Left lung (tissue), 10 donors: ENCODE measurements around the gene SVBP. TPM values are rescaled to one million over a fixed set of nuclear protein-coding genes. Genes with fewer than 3 reads are reported as not detected.
A peak's percentile ranks its signal among the peaks of the same experiment; 100 is the strongest.

Experiments used
- ATAC-seq: fragments of 200-7000 bp; cut with Tn5 transposase; one replicate; pipeline ENCODE4 v1.9.1; 2020; ENCODE audit warnings: moderate library complexity
- DNase-seq, 4 donors: peaks; one replicate each; pipeline ENCODE4 v3.0.0-alpha.2; 2013 to 2020
- H3K27ac ChIP-seq, 2 donors: fragments of 200-600 bp; sonication (generic) in 1 of 2; one replicate each; pipeline versions ENCODE4 v1.5.0 to v1.8.0; 2020 to 2021
- H3K27me3 ChIP-seq, 2 donors: fragments of 200-600 bp; sonication (generic) in 1 of 2; one replicate each; pipeline versions ENCODE4 v1.5.0 to v1.8.0; 2020 to 2021
- H3K36me3 ChIP-seq, 2 donors: fragments of 200-600 bp; sonication (generic) in 1 of 2; one replicate each; pipeline versions ENCODE4 v1.5.0 to v1.8.0; 2020 to 2021
- H3K4me1 ChIP-seq, 2 donors: fragments of 200-600 bp; one replicate each; pipeline ENCODE4 v1.8.0; 2021
- H3K4me3 ChIP-seq, 2 donors: fragments of 200-600 bp; sonication (generic) in 1 of 2; one replicate each; pipeline versions ENCODE4 v1.5.0 to v1.8.0; 2020 to 2021; ENCODE audit warnings: mild to moderate bottlenecking in 1 of 2
- H3K9me3 ChIP-seq, 2 donors: fragments of 200-600 bp; sonication (generic) in 1 of 2; one replicate each; pipeline versions ENCODE4 v1.5.0 to v1.8.0; 2020 to 2021
- CTCF ChIP-seq, 2 donors: fragments of 200-600 bp; sonication (generic) in 1 of 2; IDR thresholded peaks; one replicate each; pipeline versions ENCODE4 v1.5.0 to v1.8.0; 2021; ENCODE audit warnings: antibody characterized with exemption in 2 of 2
- intact Hi-C, 2 donors: fragments of 100-400 bp; cut with DNase I; formaldehyde crosslinking; loops; one replicate each; pipeline versions ENCODE4 v1.11.2 to v1.14.2; 2022
- polyA plus RNA-seq, 6 donors: library from polyadenylated mRNA; unstranded; fragments of 120-200 nt; gene quantifications; one replicate each; pipeline ENCODE4 v1.2.1, GENCODE V29; 2013; ENCODE audit not compliant: insufficient read length in 6 of 6
- total RNA-seq, 2 donors: library from RNA; stranded (reverse); fragmentation: NEBNext Ultra II Directional; extraction: Animal tissue kit (Norgen Biotek cat#: 25700); gene quantifications; one replicate each; pipeline ENCODE4 v1.2.1, GENCODE V29; 2021
- donor health status: DM: no; HTN: yes; CAD: no.
- donor health status: DM: no; HTN: no; CAD: no.

SVBP gene
- total and polyA plus RNA-seq, 8 donors, result 15.7 to 72.2 (median 67.7) TPM

GRCh38 chr1:42806593-42806992 lies 10.6 kb downstream of the SVBP start:
- H3K4me1 ChIP-seq, result no peaks in the 10 kb centered on the region
- peaks cover 0 to 4% of the 10 kb centered on the region in 2 donors for H3K36me3 ChIP-seq
- ATAC-seq, result no peak
- DNase-seq, result no peak
- intact Hi-C loops, result no loop called here
- H3K4me3 ChIP-seq, result no peak overlapping the region
- H3K27me3 ChIP-seq, result no peaks in the 10 kb centered on the region
- TF ChIP-seq CTCF (IDR thresholded peaks at IDR 0.05), result no peak
- H3K27ac ChIP-seq, result no peak overlapping the region
- H3K9me3 ChIP-seq, result no peaks in the 10 kb centered on the region

- Histone ChIP-seq H3K27ac (no peak overlapping the region), H3K4me3 (no peak overlapping the region), H3K9me3 (no peaks in the 10 kb centered on the region), H3K36me3 (peaks cover 0 to 4% of the 10 kb centered on the region in 2 donors), H3K4me1 (no peaks in the 10 kb centered on the region), H3K27me3 (no peaks in the 10 kb centered on the region)
- intact Hi-C loops, result no loop called here
- DNase-seq (no peak), ATAC-seq (no peak)
- no peak for TF ChIP-seq CTCF (IDR thresholded peaks at IDR 0.05)
These were observed 11.0 kb downstream of the SVBP start for GRCh38 chr1:42806171-42806570.

- peak; percentile 25 for ATAC-seq
- no peak for DNase-seq
These were observed 15.2 kb downstream of the SVBP start for GRCh38 chr1:42801832-42802473.

GRCh38 chr1:42797979-42798378 lies 19.2 kb downstream of the SVBP start:
- no peak for ATAC-seq
- no peaks in the 10 kb centered on the region for H3K4me1 ChIP-seq
- no peak for TF ChIP-seq CTCF (IDR thresholded peaks at IDR 0.05)

More at GRCh38 chr1:42801832-42802473, 15.2 kb downstream of the SVBP start:
- TF ChIP-seq CTCF (IDR thresholded peaks at IDR 0.05), result no peak
- no peaks in the 10 kb centered on the region for H3K9me3 ChIP-seq
- H3K4me1 ChIP-seq, result no peaks in the 10 kb centered on the region
- no peaks in the 10 kb centered on the region for H3K36me3 ChIP-seq
- H3K4me3 ChIP-seq, result no peak overlapping the region
- no peaks in the 10 kb centered on the region for H3K27me3 ChIP-seq
- H3K27ac ChIP-seq, result peak overlapping the region in 1 of 2 donors; percentile 26
- intact Hi-C loops, result no loop called here

GRCh38 chr1:42797414-42797813 lies 19.8 kb downstream of the SVBP start:
- Histone ChIP-seq H3K27ac (no peak overlapping the region), H3K36me3 (no peaks in the 10 kb centered on the region), H3K9me3 (no peaks in the 10 kb centered on the region), H3K4me3 (no peak overlapping the region), H3K4me1 (no peaks in the 10 kb centered on the region), H3K27me3 (no peaks in the 10 kb centered on the region)
- DNase-seq (no peak), ATAC-seq (no peak)
- TF ChIP-seq CTCF (IDR thresholded peaks at IDR 0.05), result no peak
- intact Hi-C loops, result no loop called here

More at GRCh38 chr1:42797979-42798378, 19.2 kb downstream of the SVBP start:
- Histone ChIP-seq H3K27ac (no peak overlapping the region), H3K36me3 (no peaks in the 10 kb centered on the region), H3K27me3 (no peaks in the 10 kb centered on the region), H3K4me3 (no peak overlapping the region), H3K9me3 (no peaks in the 10 kb centered on the region)
- intact Hi-C loops, result no loop called here
- DNase-seq, result no peak
